PC-9 (cell line): ENCODE data around the gene NPC2.

Source experiments
- CTCF ChIP-seq: fragments of 200-600 bp; sonication (generic); conservative IDR thresholded peaks from 2 replicates; pipeline ENCODE4 v1.6.1; 2017; ENCODE audit warnings: mixed run types, antibody characterized with exemption, mild to moderate bottlenecking, moderate library complexity
- EZH2 ChIP-seq: fragments of 200-600 bp; sonication (generic); IDR thresholded peaks from 2 replicates; pipeline ENCODE4 v1.8.0; 2017; ENCODE audit warnings: antibody characterized with exemption, low read depth

GRCh38 chr14:74472601-74473000 lies 20.5 kb downstream of the NPC2 start:
- no peak for TF ChIP-seq CTCF
- no peak for TF ChIP-seq EZH2
